Fibroblast of villous mesenchyme (primary cell): ENCODE results near the gene RELT. TPM values are rescaled to one million over a fixed set of nuclear protein-coding genes. Genes with fewer than 3 reads are reported as not detected.

Experiments used
- DNase-seq: peaks from one replicate; pipeline ENCODE4 v3.0.0-alpha.2; 2010; ENCODE audit warnings: low read depth
- H3K4me3 ChIP-seq: 2 replicates; pipeline ENCODE4 v1.5.1; 2011; ENCODE audit warnings: low read depth, mild to moderate bottlenecking, low read length
- total RNA-seq: library from RNA; depleted of rRNA; stranded (reverse); fragments of >200 nt; gene quantifications from 2 replicates; pipeline ENCODE4 v1.2.3, GENCODE V29; 2012
- TF ChIP-seq, protein P1 (sequence below): IDR thresholded peaks from 2 replicates; pipeline ENCODE4 v1.5.1; 2012; ENCODE audit warnings: low read depth, mild to moderate bottlenecking, low read length; ENCODE audit not compliant: insufficient read depth

RELT gene
- total RNA-seq, 1 donor: 3.5 TPM

DNA sequence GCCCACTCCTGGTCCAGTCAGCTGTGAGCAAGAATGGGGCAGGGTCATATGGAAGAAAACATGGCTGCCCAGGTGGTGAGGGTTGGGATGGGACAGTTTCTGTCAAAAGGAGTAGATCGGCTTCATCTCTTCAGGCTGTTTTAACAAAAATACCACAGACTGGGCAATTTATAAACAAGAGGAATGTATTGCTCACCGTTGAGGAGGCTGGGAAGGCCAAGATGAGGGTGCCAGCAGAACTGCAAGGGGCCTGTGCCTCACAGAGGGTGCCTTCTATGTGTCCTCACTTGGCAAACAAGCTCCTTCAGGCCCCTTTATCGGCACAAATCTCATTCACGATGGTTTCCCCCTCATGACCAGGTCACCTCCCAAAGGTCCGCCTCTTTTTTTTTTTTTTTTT is 18.1 kb upstream of the RELT start:
- no peak overlapping the region for H3K4me3 ChIP-seq
- DNase-seq: no peak
- TF ChIP-seq, protein P1, sequence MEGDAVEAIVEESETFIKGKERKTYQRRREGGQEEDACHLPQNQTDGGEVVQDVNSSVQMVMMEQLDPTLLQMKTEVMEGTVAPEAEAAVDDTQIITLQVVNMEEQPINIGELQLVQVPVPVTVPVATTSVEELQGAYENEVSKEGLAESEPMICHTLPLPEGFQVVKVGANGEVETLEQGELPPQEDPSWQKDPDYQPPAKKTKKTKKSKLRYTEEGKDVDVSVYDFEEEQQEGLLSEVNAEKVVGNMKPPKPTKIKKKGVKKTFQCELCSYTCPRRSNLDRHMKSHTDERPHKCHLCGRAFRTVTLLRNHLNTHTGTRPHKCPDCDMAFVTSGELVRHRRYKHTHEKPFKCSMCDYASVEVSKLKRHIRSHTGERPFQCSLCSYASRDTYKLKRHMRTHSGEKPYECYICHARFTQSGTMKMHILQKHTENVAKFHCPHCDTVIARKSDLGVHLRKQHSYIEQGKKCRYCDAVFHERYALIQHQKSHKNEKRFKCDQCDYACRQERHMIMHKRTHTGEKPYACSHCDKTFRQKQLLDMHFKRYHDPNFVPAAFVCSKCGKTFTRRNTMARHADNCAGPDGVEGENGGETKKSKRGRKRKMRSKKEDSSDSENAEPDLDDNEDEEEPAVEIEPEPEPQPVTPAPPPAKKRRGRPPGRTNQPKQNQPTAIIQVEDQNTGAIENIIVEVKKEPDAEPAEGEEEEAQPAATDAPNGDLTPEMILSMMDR: no peak

DNA sequence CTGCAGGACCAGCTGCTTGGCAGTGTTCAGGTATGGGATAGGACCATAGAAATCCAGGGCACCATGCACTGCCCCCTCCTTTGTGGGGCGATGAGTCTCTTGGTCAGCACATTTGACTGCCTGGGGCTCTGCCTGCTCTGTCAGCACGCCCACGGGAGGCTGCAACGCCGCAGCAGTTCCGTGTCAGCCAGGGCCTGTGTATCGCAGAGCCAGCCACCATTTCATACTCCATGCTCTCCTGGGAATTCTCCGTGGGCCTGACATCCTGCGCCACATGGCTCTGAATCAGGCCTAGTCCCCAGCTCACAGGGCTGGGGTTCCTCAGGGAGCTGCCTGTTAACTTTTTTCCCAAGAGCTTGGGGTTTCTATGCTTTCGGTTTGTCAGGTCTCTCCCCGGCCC is 16.9 kb upstream of the RELT start:
- no peak overlapping the region for H3K4me3 ChIP-seq
- peak; percentile 55 for DNase-seq
- TF ChIP-seq, protein P1: no peak

DNA sequence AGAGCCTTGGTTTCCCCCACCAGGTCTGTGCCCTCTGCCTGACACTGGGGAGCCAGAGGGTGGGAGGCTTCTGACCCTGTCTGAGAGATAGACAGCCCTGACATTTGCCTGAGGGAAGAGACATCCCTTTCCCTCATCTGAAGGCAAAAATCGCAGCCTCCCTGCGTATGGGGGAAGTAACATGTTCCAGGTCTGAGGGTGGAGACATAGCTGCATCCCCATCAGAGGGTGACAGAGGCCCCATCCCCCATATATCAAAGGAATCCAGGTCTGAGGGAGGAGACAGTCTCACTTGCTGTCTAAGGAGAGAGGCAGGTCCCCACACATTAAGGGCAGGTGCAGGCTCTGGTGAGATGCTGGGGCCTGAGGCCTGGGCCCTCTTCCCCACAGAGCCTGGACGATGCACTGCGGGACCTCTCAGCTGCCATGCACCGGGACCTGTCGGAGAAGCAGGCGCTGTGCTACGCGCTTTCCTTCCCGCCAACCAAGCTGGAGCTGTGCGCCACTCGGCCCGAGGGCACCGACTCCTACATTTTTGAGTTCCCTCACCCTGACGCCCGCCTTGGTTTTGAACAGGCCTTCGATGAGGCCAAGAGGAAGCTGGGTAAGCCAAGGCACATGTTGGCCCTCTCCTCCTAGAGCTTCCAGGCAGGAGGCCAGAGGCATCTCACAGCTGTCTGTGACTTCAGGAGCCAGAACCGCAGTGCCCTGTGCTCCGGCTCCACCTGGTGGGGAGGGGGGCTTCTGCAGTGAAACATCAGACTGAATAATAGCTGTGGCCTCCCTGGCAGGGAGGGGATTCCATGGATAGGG is 16.1 kb upstream of the RELT start:
- DNase-seq: peak; percentile 22
- TF ChIP-seq, protein P1: peak; percentile 51
- H3K4me3 ChIP-seq: no peak overlapping the region

DNA sequence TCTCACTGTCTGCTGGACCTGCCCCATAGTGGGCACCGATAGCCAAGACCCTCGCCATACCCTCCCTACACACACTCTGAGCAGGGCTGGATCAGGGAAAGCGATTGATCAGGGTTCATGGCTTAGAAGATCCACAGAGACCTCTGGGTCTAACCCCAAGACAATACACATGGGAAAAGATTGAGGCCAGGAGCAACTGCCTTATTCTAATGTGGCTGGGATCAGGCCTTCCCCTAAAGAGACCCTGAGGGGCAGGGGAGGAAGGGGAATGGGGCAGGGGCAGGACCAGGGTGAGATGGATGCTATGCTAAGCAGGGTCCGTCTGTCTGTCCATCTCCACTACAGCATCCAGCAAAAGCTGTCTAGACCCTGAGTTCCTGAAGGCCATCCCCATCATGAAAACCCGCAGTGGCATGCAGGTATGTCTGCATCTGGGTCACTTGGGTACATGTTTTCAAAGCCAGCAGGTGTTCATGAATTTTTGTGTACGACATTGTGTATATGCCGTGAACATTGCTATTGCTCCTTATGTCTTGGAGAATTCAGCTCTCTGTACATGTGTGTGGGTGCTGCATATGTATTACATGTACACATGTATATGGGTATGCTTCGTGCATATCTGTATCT is 15.3 kb upstream of the RELT start:
- no peak for DNase-seq
- TF ChIP-seq, protein P1: no peak
- no peak overlapping the region for H3K4me3 ChIP-seq

DNA sequence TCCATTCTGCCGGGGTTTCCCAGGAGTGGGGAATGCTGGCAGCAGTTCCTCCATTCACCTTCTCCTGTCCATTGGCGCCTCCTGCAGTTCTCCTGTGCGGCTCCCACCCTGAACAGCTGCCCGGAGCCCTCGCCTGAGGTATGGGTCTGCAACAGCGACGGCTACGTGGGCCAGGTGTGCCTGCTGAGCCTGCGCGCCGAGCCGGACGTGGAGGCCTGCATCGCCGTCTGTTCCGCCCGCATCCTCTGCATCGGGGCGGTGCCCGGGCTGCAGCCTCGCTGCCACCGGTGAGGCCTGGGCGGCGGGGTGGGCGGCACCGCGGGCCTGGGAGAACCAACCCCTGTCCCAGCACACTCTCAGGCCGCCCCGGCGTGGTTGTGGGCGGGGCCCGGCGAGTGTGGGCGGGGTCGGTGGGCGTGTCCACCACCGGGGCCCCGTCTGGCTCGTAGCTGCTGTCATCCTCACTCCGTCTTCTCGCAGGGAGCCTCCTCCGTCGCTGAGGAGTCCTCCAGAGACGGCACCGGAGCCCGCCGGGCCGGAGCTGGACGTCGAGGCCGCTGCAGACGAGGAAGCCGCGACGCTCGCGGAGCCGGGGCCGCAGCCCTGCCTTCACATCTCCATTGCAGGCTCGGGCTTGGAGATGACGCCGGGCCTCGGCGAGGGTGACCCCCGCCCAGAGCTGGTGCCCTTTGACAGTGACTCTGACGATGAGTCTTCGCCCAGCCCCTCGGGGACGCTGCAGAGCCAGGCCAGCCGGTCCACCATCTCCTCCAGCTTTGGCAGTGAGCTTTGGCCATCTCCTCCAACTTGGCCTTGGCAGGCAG is 14.0 kb upstream of the RELT start:
- TF ChIP-seq, protein P1: no peak
- DNase-seq: no peak
- H3K4me3 ChIP-seq: no peak overlapping the region

DNA sequence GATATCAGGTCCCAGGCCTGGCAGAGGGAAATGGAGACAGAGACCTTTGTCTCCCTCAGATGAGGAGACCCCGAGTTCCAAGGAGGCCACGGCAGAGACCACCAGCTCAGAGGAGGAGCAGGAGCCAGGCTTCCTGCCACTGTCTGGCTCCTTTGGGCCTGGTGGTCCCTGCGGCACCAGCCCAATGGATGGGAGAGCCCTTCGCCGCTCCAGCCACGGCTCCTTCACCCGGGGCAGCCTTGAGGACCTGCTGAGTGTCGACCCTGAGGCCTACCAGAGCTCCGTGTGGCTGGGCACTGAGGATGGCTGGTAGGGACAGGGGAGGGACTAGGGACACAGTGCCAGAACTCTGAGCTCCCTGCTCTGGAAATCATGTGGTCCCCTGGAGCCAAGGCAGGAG is 13.1 kb upstream of the RELT start:
- TF ChIP-seq, protein P1: no peak
- H3K4me3 ChIP-seq: no peak overlapping the region
- no peak for DNase-seq
